ENCODE measurements around the gene ARRDC5. TPM values are rescaled to one million over a fixed set of nuclear protein-coding genes. Genes with fewer than 3 reads are reported as not detected.

The ARRDC5 gene
- total and polyA plus RNA-seq, 2 of the 13 experiments (the other 11 are each of a cell fraction or from before 2014, with no cell fraction given): not detected

- no peak for TF ChIP-seq HOXA9 (CRISPR knock-in tag; IDR thresholded peaks at IDR 0.05; ENCODE audit: borderline replicate concordance)
- no peak for TF ChIP-seq PRMT3 (CRISPR knock-in tag; IDR thresholded peaks at IDR 0.05; ENCODE audit: borderline replicate concordance, low read depth)
- no peak for TF ChIP-seq ATF4 (CRISPR knock-in tag; IDR thresholded peaks at IDR 0.05)
- no peak for TF ChIP-seq ZNF609 (CRISPR knock-in tag; IDR thresholded peaks at IDR 0.05; ENCODE audit: borderline replicate concordance)
- no peak for TF ChIP-seq EHMT2 (IDR thresholded peaks at IDR 0.05; ENCODE audit: borderline replicate concordance, low read depth, low read length)
- TF ChIP-seq ZNF777 (CRISPR knock-in tag; IDR thresholded peaks at IDR 0.05): no peak
- peak; percentile 48; the same call in 1 of the 2 replicates for TF ChIP-seq ZNF770 (CRISPR knock-in tag; IDR thresholded peaks at IDR 0.05)
Measured at GRCh38 chr19:4851551-4852290, 51.0 kb downstream of the ARRDC5 start (continued).
